Uterus (tissue), 2 donors: ENCODE data around the gene HIVEP1.

ENCODE experiments used
- POLR2A ChIP-seq, 2 donors: fragments of 450-650 bp; IDR thresholded peaks; one replicate each; pipeline ENCODE4 v1.6.1; 2016; ENCODE audit warnings: antibody characterized with exemption in 2 of 2, mild to moderate bottlenecking in 1 of 2, moderate library complexity in 1 of 2
- TF ChIP-seq, protein P1 (sequence below), 4 experiments: fragments of 200-600 bp in 2 of 4; fragments of 450-650 bp in 2 of 4; sonication (generic) in 2 of 4; IDR thresholded peaks; one replicate each; pipeline ENCODE4 v1.5.1; 2016 to 2019; ENCODE audit warnings: antibody characterized with exemption in 4 of 4, mild to moderate bottlenecking in 2 of 4, moderate library complexity in 1 of 4

GRCh38 chr6:12185081-12185673, 173.1 kb downstream of the HIVEP1 start:
- TF ChIP-seq, protein P1, sequence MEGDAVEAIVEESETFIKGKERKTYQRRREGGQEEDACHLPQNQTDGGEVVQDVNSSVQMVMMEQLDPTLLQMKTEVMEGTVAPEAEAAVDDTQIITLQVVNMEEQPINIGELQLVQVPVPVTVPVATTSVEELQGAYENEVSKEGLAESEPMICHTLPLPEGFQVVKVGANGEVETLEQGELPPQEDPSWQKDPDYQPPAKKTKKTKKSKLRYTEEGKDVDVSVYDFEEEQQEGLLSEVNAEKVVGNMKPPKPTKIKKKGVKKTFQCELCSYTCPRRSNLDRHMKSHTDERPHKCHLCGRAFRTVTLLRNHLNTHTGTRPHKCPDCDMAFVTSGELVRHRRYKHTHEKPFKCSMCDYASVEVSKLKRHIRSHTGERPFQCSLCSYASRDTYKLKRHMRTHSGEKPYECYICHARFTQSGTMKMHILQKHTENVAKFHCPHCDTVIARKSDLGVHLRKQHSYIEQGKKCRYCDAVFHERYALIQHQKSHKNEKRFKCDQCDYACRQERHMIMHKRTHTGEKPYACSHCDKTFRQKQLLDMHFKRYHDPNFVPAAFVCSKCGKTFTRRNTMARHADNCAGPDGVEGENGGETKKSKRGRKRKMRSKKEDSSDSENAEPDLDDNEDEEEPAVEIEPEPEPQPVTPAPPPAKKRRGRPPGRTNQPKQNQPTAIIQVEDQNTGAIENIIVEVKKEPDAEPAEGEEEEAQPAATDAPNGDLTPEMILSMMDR (IDR thresholded peaks at IDR 0.05): no peak
- no peak for TF ChIP-seq POLR2A (IDR thresholded peaks at IDR 0.05)
